T-cell (primary cell): Measurements from ENCODE around the gene RYR1. TPM values are rescaled to one million over a fixed set of nuclear protein-coding genes. Genes with fewer than 3 reads are reported as not detected.

ENCODE experiments used
- ATAC-seq, 4 experiments: fragments of 200-7000 bp in 3 of 4; fragments of 150-1000 bp in 1 of 4; cut with Tn5 transposase; replicated peaks in 1 of 4; 1 replicate in 3 of 4; 2 replicates in 1 of 4; pipeline ENCODE4 v1.10.0; 2021; ENCODE audit warnings: moderate library complexity in 3 of 4, mild to moderate bottlenecking in 2 of 4, moderate number of reproducible peaks in 1 of 4
- CTCF ChIA-PET, 2 donors: fragments of 300-600 bp; sonication (Branson Sonifier 250); formaldehyde crosslinking; loops; one replicate each; lab custom pipeline; 2022; ENCODE audit warnings: antibody characterized with exemption in 2 of 2; lab: Charles Lee
- POLR2A ChIA-PET, 2 donors: fragments of 300-600 bp; sonication (Branson Sonifier 250); formaldehyde crosslinking; loops; one replicate each; lab custom pipeline; 2022; ENCODE audit warnings: antibody characterized with exemption in 2 of 2; lab: Charles Lee
- DNase-seq, 35 experiments: peaks; one replicate each; pipeline versions ENCODE4 v3.0.0 to v3.0.0-alpha.2; 2013 to 2023
- H3K27ac ChIP-seq: one replicate; pipeline ENCODE4 v1.5.1; 2013; ENCODE audit warnings: low read length
- H3K27me3 ChIP-seq, 2 experiments: replicated peaks in 1 of 2; 1 replicate in 1 of 2; 2 replicates in 1 of 2; pipeline versions ENCODE4 v1.6.1 to v1.7.0; 2013; ENCODE audit warnings: low read length in 1 of 2, mixed read lengths in 1 of 2; ENCODE audit not compliant: control insufficient read depth in 2 of 2, insufficient read depth in 2 of 2; ENCODE audit errors: extremely low read depth in 1 of 2
- H3K36me3 ChIP-seq, 2 donors: 1 replicate in 1 of 2; 2 replicates in 1 of 2; pipeline versions ENCODE4 v1.6.1 to v1.7.0; 2013; ENCODE audit warnings: low read length in 1 of 2; ENCODE audit not compliant: control insufficient read depth in 2 of 2, insufficient read depth in 1 of 2; ENCODE audit errors: extremely low read depth in 1 of 2
- H3K4me1 ChIP-seq, 2 experiments: 1 replicate in 1 of 2; 2 replicates in 1 of 2; pipeline versions ENCODE4 v1.6.1 to v1.7.0; 2013; ENCODE audit warnings: low read length in 2 of 2, mixed read lengths in 1 of 2; ENCODE audit not compliant: insufficient read depth in 2 of 2, control insufficient read depth in 1 of 2; ENCODE audit errors: extremely low read depth in 1 of 2
- H3K4me3 ChIP-seq, 2 donors: 1 replicate in 1 of 2; 2 replicates in 1 of 2; pipeline versions ENCODE4 v1.5.1 to v1.7.0; 2013; ENCODE audit warnings: mild to moderate bottlenecking in 2 of 2, low read length in 1 of 2, moderate library complexity in 1 of 2; ENCODE audit not compliant: control insufficient read depth in 1 of 2; ENCODE audit errors: extremely low read depth in 1 of 2
- H3K9me3 ChIP-seq: 2 replicates; pipeline ENCODE4 v1.7.0; 2013
- H3K27ac Mint-ChIP-seq, 2 donors: one replicate each; pipeline ENCODE4 v1.8.0; 2020 to 2021; ENCODE audit warnings: mild to moderate bottlenecking in 2 of 2, mixed read lengths in 2 of 2
- H3K27me3 Mint-ChIP-seq, 2 donors: one replicate each; pipeline ENCODE4 v1.8.0; 2021 to 2022; ENCODE audit warnings: mixed read lengths in 2 of 2
- H3K36me3 Mint-ChIP-seq: one replicate; pipeline ENCODE4 v1.8.0; 2021; ENCODE audit warnings: mixed read lengths
- H3K4me1 Mint-ChIP-seq, 3 donors: one replicate each; pipeline ENCODE4 v1.8.0; 2020 to 2022; ENCODE audit warnings: mixed read lengths in 3 of 3, mild to moderate bottlenecking in 1 of 3
- H3K4me3 Mint-ChIP-seq, 3 donors: one replicate each; pipeline ENCODE4 v1.8.0; 2020 to 2022; ENCODE audit warnings: mild to moderate bottlenecking in 3 of 3, mixed read lengths in 3 of 3, moderate library complexity in 3 of 3
- H3K9me3 Mint-ChIP-seq, 3 donors: one replicate each; pipeline ENCODE4 v1.8.0; 2020 to 2022; ENCODE audit warnings: mixed read lengths in 3 of 3
- WGBS: methylation state at CpG from one replicate; pipeline ENCODE4 v1.1.5; 2013; ENCODE audit warnings: missing lambda C conversion rate; ENCODE audit not compliant: insufficient coverage; 5-methylcytosine and 5-hydroxymethylcytosine counted together
- total RNA-seq, 35 experiments: library from RNA in 6 of 35; stranded (reverse) in 6 of 35; fragments of 120-200 nt in 1 of 35; gene quantifications; one replicate each; pipeline versions ENCODE4 v1.2.1 to v1.2.4 and lab custom pipeline; 2013 to 2026

Gene RYR1
- total RNA-seq, 5 donors from 2014 or later (not counting 1 experiment from before 2014, with no cell fraction given), result 1.1 to 3.8 (median 2.9) TPM

DNA sequence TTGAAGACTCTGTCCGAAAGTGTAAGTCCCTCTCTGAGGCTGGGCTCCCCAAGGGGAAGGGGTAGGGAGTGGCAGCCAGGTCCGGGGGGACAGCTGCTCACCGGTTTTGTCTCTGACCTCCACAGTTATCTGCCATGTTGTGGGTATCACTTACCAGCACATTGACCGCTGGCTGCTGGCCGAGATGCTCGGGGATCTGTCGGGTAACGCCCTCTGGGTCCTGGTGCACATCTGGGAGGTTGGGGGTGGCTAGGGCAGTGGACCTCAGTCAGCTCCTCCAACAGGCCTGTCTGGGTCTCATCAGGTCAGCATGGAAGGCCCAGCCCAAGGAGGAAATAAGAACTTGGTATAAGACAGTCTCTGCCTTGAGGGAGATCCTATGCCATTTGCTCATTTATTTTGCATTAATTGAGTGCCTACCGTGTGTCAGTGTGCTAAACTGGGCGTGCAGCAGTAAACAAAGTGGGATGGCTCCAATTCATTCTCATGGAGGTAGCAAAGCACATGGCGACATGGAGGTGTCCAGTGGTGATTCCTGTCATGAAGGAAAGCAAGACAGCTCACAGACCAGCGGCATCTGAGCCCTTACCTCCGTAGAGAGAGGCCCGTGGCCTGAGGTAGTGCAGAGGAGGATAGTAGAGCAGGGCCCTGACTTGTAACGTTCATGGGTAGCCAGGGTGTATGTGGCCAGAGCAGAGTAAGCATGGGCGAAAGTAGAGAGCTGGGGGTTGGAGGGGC, 199.2 kb downstream of the RYR1 start:
- ChIA-PET CTCF (interaction anchor here in 1 of 2 donors (2.2 kb wide), 1 partner anchor 229 kb away, joined by 27 read pairs; the partner anchor contains the start of gene FAM98C), POLR2A (no interaction called here)
- Mint-ChIP-seq H3K36me3 (peaks cover 31% of the 10 kb centered on the region), H3K4me3 (no peak overlapping the region), H3K27me3 (no peaks in the 10 kb centered on the region), H3K27ac (no peak overlapping the region), H3K9me3 (no peaks in the 10 kb centered on the region), H3K4me1 (peaks cover 26 to 35% (median 31%) of the 10 kb centered on the region in 3 donors)
- peaks cover 17 to 33% of the 10 kb centered on the region in 2 experiments for H3K4me1 ChIP-seq
- DNase-seq (no peak), ATAC-seq (no peak)
- H3K4me3 ChIP-seq, result no peak overlapping the region
- no peaks in the 10 kb centered on the region for H3K9me3 ChIP-seq
- peaks cover 0 to 44% of the 10 kb centered on the region in 2 donors for H3K36me3 ChIP-seq
- WGBS, result 96% methylated on average over 13 of the region's 16 CpGs
- no peaks in the 10 kb centered on the region for H3K27me3 ChIP-seq
- no peak overlapping the region for H3K27ac ChIP-seq

DNA sequence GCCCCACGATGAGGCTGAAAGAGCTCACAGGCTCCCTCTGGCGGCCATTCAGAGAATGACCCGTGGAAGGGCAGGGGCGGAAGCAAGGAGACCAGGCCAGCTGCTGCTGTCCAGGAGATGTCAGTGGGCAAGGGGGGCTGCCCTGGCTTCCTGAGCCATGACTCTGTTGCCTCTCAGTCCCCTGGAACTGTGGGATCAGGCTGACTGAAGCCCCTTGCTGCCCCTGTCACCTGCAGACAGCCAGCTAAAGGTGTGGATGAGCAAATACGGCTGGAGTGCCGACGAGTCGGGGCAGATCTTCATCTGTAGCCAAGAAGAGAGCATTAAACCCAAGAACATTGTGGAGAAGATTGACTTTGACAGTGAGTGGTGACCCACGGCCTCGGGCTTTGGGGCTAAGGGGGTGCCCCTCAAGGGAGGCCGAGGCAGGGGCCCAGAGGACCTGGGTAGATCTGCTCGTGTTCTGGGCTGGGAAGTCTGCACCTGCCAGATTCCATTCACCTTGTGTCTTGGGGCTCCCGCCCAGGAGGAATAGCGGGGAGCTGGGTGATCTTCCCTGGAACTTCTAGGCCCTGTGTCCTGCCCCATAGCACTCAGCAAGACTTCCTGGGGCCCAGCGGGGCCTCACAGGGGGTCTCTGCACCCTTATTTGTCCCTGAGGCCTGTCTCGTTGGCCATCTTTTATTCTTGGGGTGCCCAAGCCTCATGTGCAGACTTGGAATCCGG, 201.4 kb downstream of the RYR1 start:
- Mint-ChIP-seq H3K27ac (peak overlapping the region; percentile 87 to 91), H3K27me3 (no peaks in the 10 kb centered on the region), H3K4me1 (peaks cover 26 to 35% (median 31%) of the 10 kb centered on the region in 3 donors), H3K4me3 (peak overlapping the region in 2 of 3 donors; percentile 6 to 39), H3K36me3 (peaks cover 23% of the 10 kb centered on the region), H3K9me3 (no peaks in the 10 kb centered on the region)
- CTCF ChIA-PET, result interaction anchor here in 1 of 2 donors (0.6 to 2.3 kb wide), 20 partner anchors 9 to 327 kb away, joined by 3 to 27 read pairs (median 5); partner anchors contain the start of genes ACTN4, EIF3K, FAM98C and MAP4K1
- H3K9me3 ChIP-seq, result no peaks in the 10 kb centered on the region
- ATAC-seq, result peak in 1 of 4 experiments; percentile 36
- no peaks in the 10 kb centered on the region for H3K27me3 ChIP-seq
- H3K4me1 ChIP-seq, result peaks cover 17 to 33% of the 10 kb centered on the region in 2 experiments
- no peak overlapping the region for H3K4me3 ChIP-seq
- 73% methylated on average over 13 of the region's 17 CpGs for WGBS
- POLR2A ChIA-PET, result interaction anchor here in 1 of 2 donors (0.7 kb wide), 1 partner anchor 276 kb away, joined by 5 read pairs; no protein-coding TSS in a partner anchor
- peaks cover 0 to 26% of the 10 kb centered on the region in 2 donors for H3K36me3 ChIP-seq
- peak in 34 of 35 experiments; percentile 35 to 84 (median 64) for DNase-seq
- peak overlapping the region; percentile 37 for H3K27ac ChIP-seq

DNA sequence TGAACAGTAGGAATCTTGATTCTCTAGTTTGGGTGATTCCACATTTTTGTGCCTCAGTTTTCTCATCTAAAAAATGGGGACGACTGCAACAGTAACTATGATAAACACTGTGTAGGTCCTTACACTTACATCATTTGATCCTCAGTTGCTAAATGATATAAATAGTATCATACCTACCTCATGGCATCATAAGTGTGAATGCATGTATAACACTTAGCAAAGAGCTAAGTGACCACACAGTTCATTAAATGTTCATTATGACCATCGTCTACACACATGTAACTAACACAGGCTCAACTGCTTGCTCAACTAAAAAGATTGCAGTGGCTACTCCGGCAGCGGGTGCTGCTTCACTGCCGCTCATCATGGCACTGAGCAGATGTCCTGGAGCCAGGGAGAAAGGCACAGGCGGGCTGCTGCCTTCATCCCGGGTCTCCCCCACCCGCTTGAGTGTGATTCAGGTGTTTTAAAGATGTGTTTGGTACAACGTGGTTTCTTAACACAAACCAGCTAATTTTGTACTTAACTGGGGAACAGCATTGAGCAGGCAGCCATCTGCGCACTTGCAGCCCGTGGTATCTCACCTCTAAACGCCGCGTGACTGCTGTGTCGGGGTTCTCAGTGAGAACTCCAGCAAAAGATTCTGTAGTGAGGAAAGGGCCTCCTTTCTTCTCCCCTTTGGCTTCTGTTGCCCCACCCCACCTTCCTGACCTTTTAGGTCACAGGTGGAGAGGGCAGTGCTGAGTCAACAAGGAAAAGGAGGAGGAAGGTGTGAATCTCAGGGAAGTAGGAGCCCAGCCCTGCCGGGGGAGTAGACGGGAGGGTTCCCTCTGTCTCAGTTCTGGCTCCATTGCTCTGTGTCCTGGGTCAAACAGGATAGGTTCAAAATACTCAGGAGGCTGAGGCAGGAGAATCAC, 202.2 kb downstream of the RYR1 start:
- 81% methylated on average over 5 of the region's 17 CpGs for WGBS
- ChIA-PET CTCF (interaction anchor here in 1 of 2 donors (0.9 to 2.5 kb wide), 10 partner anchors 8 to 294 kb away, joined by 3 to 16 read pairs (median 5); partner anchors contain the start of genes ACTN4, EIF3K, FAM98C and MRPS12), POLR2A (no interaction called here)
- Mint-ChIP-seq H3K4me3 (peak overlapping the region in 1 of 3 donors; percentile 23), H3K27me3 (no peaks in the 10 kb centered on the region), H3K36me3 (peaks cover 23% of the 10 kb centered on the region), H3K4me1 (peaks cover 26 to 35% (median 31%) of the 10 kb centered on the region in 3 donors), H3K27ac (peak overlapping the region; percentile 87 to 89), H3K9me3 (no peaks in the 10 kb centered on the region)
- H3K4me3 ChIP-seq, result no peak overlapping the region
- H3K9me3 ChIP-seq, result no peaks in the 10 kb centered on the region
- no peak for DNase-seq
- no peak for ATAC-seq
- no peaks in the 10 kb centered on the region for H3K27me3 ChIP-seq
- H3K36me3 ChIP-seq, result peaks cover 0 to 24% of the 10 kb centered on the region in 2 donors
- peak overlapping the region; percentile 63 for H3K27ac ChIP-seq
- H3K4me1 ChIP-seq, result peaks cover 17 to 33% of the 10 kb centered on the region in 2 experiments

Other genes starting within 250 kb of the RYR1 start
- gene DPF1, start 209.5 kb upstream of the RYR1 start, total RNA-seq, result not detected
- gene PPP1R14A, start 177.3 kb upstream of the RYR1 start, total RNA-seq, result 1 to 10 TPM in 2 of 5 donors, under 1 TPM in 1, not detected in 2; 0.82 to 2.8 (median 1.6) TPM
- 10 to 100 TPM; 30.3 to 48.5 (median 37.9) TPM for gene SPINT2, start 169.1 kb upstream of the RYR1 start, total RNA-seq
- gene C19orf33, start 129.4 kb upstream of the RYR1 start, total RNA-seq, result 1 to 10 TPM in 2 of 5 donors, under 1 TPM in 1, not detected in 2; 0.56 to 1.4 (median 1.3) TPM
- gene YIF1B, start 117.7 kb upstream of the RYR1 start, total RNA-seq, result 10 to 100 TPM; 28.1 to 39.1 (median 34.1) TPM
- gene KCNK6, start 113.8 kb upstream of the RYR1 start, total RNA-seq, result 10 to 100 TPM in 3 of 5 donors, 1 to 10 TPM in 2; 4.8 to 12.9 (median 12.6) TPM
- gene CATSPERG, start 97.9 kb upstream of the RYR1 start, total RNA-seq, result 10 to 100 TPM; 11.1 to 27.2 (median 21.2) TPM
- gene PSMD8, start 59.1 kb upstream of the RYR1 start, total RNA-seq, result 10 to 100 TPM; 76.4 to 95.2 (median 85.8) TPM
- gene GGN, start 45.7 kb upstream of the RYR1 start, total RNA-seq, result under 1 TPM in 4 of 5 donors, not detected in 1; 0.18 to 0.60 (median 0.31) TPM
- gene SPRED3, start 45.0 kb upstream of the RYR1 start, total RNA-seq, result 1 to 10 TPM in 4 of 5 donors, under 1 TPM in 1; 0.93 to 2.9 (median 2.1) TPM
- 10 to 100 TPM; 31.9 to 62.1 (median 57.4) TPM for gene FAM98C, start 30.6 kb upstream of the RYR1 start, total RNA-seq
- under 1 TPM; 0.09 to 0.70 (median 0.26) TPM for gene RASGRP4, start 7.5 kb upstream of the RYR1 start, total RNA-seq
- 100 to 1,000 TPM; 243 to 417 (median 329) TPM for gene MAP4K1, start 184.3 kb downstream of the RYR1 start, total RNA-seq
- 100 to 1,000 TPM; 317 to 352 (median 319) TPM for gene EIF3K, start 185.5 kb downstream of the RYR1 start, total RNA-seq
- 100 to 1,000 TPM in 4 of 5 donors, 10 to 100 TPM in 1; 100.0 to 201 (median 175) TPM for gene ACTN4, start 214.0 kb downstream of the RYR1 start, total RNA-seq